MM.1S (cell line): ENCODE measurements around the gene PIGU.

Experiments
- DNase-seq: peaks from one replicate; pipeline ENCODE4 v3.0.0-alpha.2; 2015
- H2AFZ ChIP-seq: fragments of 300-600 bp; sonication (generic); 2 replicates; pipeline ENCODE4 v1.6.0; 2016; ENCODE audit warnings: antibody characterized with exemption, low read length
- H3F3A ChIP-seq: fragments of 300-600 bp; sonication (generic); 2 replicates; pipeline ENCODE4 v1.6.1; 2016; ENCODE audit warnings: mild to moderate bottlenecking, antibody characterized with exemption, low read length, moderate library complexity, mixed read lengths; ENCODE audit not compliant: insufficient read depth
- H3K27ac ChIP-seq: fragments of 300-600 bp; sonication (generic); 2 replicates; pipeline ENCODE4 v1.5.1; 2016; ENCODE audit warnings: mild to moderate bottlenecking, low read length
- H3K27me3 ChIP-seq: fragments of 300-600 bp; sonication (generic); replicated peaks from 2 replicates; pipeline ENCODE4 v1.6.0; 2016; ENCODE audit warnings: low read length; ENCODE audit not compliant: insufficient read depth
- H3K36me3 ChIP-seq: fragments of 300-600 bp; sonication (generic); replicated peaks from 2 replicates; pipeline ENCODE4 v1.6.1; 2016; ENCODE audit warnings: mild to moderate bottlenecking, low read length, mixed read lengths; ENCODE audit not compliant: insufficient read depth
- H3K4me1 ChIP-seq: fragments of 300-600 bp; sonication (generic); 2 replicates; pipeline ENCODE4 v1.6.1; 2016; ENCODE audit warnings: low read length, mixed read lengths
- H3K4me2 ChIP-seq: fragments of 300-600 bp; sonication (generic); 2 replicates; pipeline ENCODE4 v1.6.0; 2016; ENCODE audit warnings: low read depth, low read length
- H3K4me3 ChIP-seq: fragments of 300-600 bp; sonication (generic); 2 replicates; pipeline ENCODE4 v1.5.1; 2016; ENCODE audit warnings: low read length, mixed read lengths
- H3K79me2 ChIP-seq: fragments of 300-600 bp; sonication (generic); 2 replicates; pipeline ENCODE4 v1.6.1; 2016; ENCODE audit warnings: mixed run types, low read length, mixed read lengths
- H3K9ac ChIP-seq: fragments of 300-600 bp; sonication (generic); 2 replicates; pipeline ENCODE4 v1.6.1; 2016; ENCODE audit warnings: low read length, mixed read lengths
- H3K9me2 ChIP-seq: fragments of 300-600 bp; sonication (generic); replicated peaks from 2 replicates; pipeline ENCODE4 v1.6.1; 2016; ENCODE audit warnings: mild to moderate bottlenecking, low read length, mixed read lengths; ENCODE audit not compliant: insufficient read depth
- H3K9me3 ChIP-seq: fragments of 300-600 bp; sonication (generic); replicated peaks from 2 replicates; pipeline ENCODE4 v1.6.1; 2016; ENCODE audit warnings: mild to moderate bottlenecking, low read length, mixed read lengths; ENCODE audit not compliant: insufficient read depth
- H4K20me1 ChIP-seq: fragments of 300-600 bp; sonication (generic); 2 replicates; pipeline ENCODE4 v1.6.1; 2016; ENCODE audit warnings: mild to moderate bottlenecking, low read length, moderate library complexity, mixed read lengths; ENCODE audit not compliant: insufficient read depth
- EZH2 ChIP-seq: fragments of 300-600 bp; sonication (generic); optimal IDR thresholded peaks from 2 replicates; pipeline ENCODE3; 2017; ENCODE audit warnings: low read depth, mild to moderate bottlenecking, antibody characterized with exemption, low read length, mixed read lengths
- EZH2phosphoT487 ChIP-seq: fragments of 300-600 bp; sonication (generic); IDR thresholded peaks from 2 replicates; pipeline ENCODE4 v1.6.1; 2018; ENCODE audit warnings: antibody characterized with exemption, low read length
- TF ChIP-seq, protein P1 (sequence below): fragments of 300-600 bp; sonication (generic); IDR thresholded peaks from 2 replicates; pipeline ENCODE4 v1.5.1; 2016; ENCODE audit warnings: antibody characterized with exemption, low read length, mixed read lengths

The PIGU gene

DNA sequence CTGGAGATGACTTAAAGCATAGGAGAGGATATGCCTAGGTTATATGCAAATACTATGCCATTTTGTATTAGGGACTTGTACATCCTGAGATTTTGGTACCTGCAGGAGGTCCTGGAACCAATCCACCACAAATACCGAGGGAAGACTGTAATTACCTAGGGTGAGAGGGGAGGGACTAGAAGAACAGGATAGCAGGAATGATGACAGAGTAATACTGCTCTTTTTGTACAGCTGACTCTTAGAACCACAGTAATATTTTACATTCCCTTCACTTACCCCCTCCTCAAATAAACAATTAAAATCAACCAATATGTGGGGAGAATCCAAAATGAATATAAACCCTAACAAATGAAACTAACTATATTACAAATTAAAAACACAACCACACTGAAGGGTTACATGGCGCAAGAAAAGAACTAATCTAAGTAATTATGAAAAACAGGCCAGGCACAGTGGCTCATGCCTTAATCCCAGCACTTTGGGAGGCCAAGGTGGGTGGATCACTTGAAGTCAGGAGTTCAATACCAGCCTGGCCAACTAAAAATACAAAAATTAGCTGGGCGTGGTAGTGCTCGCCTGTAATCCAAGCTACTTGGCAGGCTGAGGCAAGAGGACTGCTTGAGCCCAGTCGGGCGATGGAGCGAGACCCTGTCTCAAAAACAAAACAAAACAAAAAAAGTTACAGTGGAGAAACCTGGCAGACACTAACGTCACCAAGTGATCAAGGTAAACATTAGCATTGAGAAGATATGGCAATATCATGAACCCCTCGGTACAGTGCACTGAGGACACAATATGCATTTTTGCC, 81.3 kb downstream of the PIGU start:
- H3K36me3 ChIP-seq: no peaks in the 10 kb centered on the region
- H3K4me2 ChIP-seq: no peak overlapping the region
- H3K9ac ChIP-seq: no peak overlapping the region
- no peaks in the 10 kb centered on the region for H3K9me3 ChIP-seq
- no peak for DNase-seq
- no peaks in the 10 kb centered on the region for H3K27me3 ChIP-seq
- no peaks in the 10 kb centered on the region for H3F3A ChIP-seq
- no peaks in the 10 kb centered on the region for H3K79me2 ChIP-seq
- H3K4me1 ChIP-seq: peaks cover 3% of the 10 kb centered on the region; the same call in 1 of the 2 replicates
- TF ChIP-seq, protein P1, sequence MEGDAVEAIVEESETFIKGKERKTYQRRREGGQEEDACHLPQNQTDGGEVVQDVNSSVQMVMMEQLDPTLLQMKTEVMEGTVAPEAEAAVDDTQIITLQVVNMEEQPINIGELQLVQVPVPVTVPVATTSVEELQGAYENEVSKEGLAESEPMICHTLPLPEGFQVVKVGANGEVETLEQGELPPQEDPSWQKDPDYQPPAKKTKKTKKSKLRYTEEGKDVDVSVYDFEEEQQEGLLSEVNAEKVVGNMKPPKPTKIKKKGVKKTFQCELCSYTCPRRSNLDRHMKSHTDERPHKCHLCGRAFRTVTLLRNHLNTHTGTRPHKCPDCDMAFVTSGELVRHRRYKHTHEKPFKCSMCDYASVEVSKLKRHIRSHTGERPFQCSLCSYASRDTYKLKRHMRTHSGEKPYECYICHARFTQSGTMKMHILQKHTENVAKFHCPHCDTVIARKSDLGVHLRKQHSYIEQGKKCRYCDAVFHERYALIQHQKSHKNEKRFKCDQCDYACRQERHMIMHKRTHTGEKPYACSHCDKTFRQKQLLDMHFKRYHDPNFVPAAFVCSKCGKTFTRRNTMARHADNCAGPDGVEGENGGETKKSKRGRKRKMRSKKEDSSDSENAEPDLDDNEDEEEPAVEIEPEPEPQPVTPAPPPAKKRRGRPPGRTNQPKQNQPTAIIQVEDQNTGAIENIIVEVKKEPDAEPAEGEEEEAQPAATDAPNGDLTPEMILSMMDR: no peak
- no peak for TF ChIP-seq EZH2
- TF ChIP-seq EZH2phosphoT487: no peak
- H3K9me2 ChIP-seq: no peaks in the 10 kb centered on the region
- H3K4me3 ChIP-seq: no peak overlapping the region
- H3K27ac ChIP-seq: no peak overlapping the region
- no peak overlapping the region for H2AFZ ChIP-seq
- H4K20me1 ChIP-seq: no peaks in the 10 kb centered on the region

DNA sequence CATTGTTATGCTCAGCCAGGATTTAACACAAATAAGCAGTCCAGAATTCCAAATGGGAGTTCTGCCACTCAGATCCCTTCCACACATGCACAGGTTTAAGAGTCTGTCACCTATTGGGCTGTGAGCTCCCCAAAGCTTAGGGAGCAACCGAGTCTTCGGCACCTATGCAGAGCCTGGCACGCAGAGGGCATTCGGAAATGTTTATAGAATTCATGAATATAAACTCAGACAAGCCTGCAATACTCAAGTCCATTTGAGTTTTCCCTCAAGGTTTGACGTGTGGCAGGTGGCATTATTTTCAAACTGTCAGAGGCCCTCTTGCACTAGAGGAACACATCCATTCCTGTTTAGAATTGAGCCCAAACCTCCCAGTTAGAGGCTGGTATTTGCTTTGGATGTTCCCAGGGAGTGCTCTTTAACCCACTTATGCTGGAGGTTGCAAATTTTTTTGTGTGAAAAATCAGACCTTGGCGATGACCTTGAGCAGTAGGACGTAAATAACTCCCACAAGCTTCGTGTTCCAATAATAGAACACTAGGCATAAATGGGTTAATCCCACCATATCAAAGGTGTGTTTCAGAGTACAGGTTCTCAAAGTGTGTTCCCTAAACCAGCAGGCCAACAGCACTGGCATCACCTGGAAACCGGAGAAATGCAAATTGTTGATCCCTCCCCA, 90.3 kb downstream of the PIGU start:
- H3K9me3 ChIP-seq: no peaks in the 10 kb centered on the region
- TF ChIP-seq EZH2: no peak

DNA sequence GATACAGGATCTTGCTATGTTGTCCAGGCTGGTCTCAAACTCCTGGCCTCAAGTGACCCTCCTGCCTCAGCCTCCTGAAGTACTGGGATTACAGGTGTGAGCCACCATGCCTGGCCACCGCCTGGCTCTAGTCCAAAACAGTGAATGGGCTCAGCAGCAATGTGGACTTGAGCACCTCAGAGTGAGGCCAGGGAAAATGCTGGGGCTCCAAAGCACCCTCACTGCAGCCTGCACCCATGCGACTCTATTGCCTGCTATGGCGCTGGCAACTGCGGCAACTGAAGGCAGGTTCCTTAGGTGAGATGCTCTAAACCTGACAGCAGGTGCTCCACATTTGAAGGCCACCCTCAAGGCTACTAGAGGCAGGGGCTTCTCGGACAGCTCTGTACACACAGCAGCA, 91.9 kb downstream of the PIGU start:
- Histone ChIP-seq H4K20me1 (no peaks in the 10 kb centered on the region), H3K79me2 (no peaks in the 10 kb centered on the region), H3K36me3 (0 out of 2 replicates have a peak, but pooled peaks cover 4% of the 10 kb centered on the region), H3K4me1 (peaks cover 9% of the 10 kb centered on the region), H3K4me2 (no peak overlapping the region), H3K9ac (no peak overlapping the region), H3K9me3 (no peaks in the 10 kb centered on the region), H3K27me3 (no peaks in the 10 kb centered on the region), H3K4me3 (no peak overlapping the region), H3K9me2 (no peaks in the 10 kb centered on the region), H3K27ac (no peak overlapping the region), H2AFZ (no peak overlapping the region), H3F3A (no peaks in the 10 kb centered on the region)
- DNase-seq: no peak
- TF ChIP-seq, protein P1: no peak
- TF ChIP-seq EZH2phosphoT487 (no peak), EZH2 (no peak)

More for the DNA sequence above, 90.3 kb downstream of the PIGU start:
- H4K20me1 ChIP-seq: no peaks in the 10 kb centered on the region
- no peaks in the 10 kb centered on the region for H3F3A ChIP-seq
- no peak for DNase-seq
- no peak overlapping the region for H3K4me3 ChIP-seq
- no peak overlapping the region for H3K27ac ChIP-seq
- H3K9me2 ChIP-seq: no peaks in the 10 kb centered on the region
- no peak overlapping the region for H3K4me2 ChIP-seq
- no peaks in the 10 kb centered on the region for H3K4me1 ChIP-seq
- no peaks in the 10 kb centered on the region for H3K36me3 ChIP-seq
- H2AFZ ChIP-seq: no peak overlapping the region
- no peaks in the 10 kb centered on the region for H3K79me2 ChIP-seq
- H3K27me3 ChIP-seq: no peaks in the 10 kb centered on the region
- no peak overlapping the region for H3K9ac ChIP-seq

DNA sequence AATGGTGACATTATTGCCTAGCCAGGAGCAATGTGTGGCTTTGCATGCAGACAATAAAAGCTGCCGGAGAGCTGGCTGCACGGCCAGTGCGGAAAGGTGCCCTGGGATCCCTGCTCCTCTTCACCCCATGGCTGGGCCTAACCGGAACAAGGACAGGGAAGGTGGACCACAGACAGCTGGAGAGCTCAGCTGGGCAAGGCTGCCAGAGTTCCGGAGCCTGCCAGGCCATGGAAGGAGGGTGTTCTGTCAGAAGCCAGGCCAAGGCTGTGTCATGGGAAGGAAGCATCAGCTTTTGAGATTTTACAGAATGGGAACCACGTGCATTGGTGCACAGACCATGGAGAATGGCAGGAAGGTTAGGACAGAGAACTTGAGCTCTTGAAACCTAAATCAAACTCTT, 93.3 kb downstream of the PIGU start:
- Histone ChIP-seq H3K9ac (no peak overlapping the region), H3K4me3 (no peak overlapping the region), H3K27me3 (no peaks in the 10 kb centered on the region), H3F3A (no peaks in the 10 kb centered on the region), H3K4me2 (no peak overlapping the region), H3K4me1 (peaks cover 14% of the 10 kb centered on the region), H2AFZ (no peak overlapping the region), H3K9me3 (no peaks in the 10 kb centered on the region), H4K20me1 (no peaks in the 10 kb centered on the region), H3K36me3 (0 out of 2 replicates have a peak, but pooled peaks cover 4% of the 10 kb centered on the region), H3K9me2 (no peaks in the 10 kb centered on the region), H3K79me2 (no peaks in the 10 kb centered on the region), H3K27ac (no peak overlapping the region)
- DNase-seq: no peak
- TF ChIP-seq EZH2: no peak
- TF ChIP-seq, protein P1: no peak
- no peak for TF ChIP-seq EZH2phosphoT487
